ENCODE measurements around the gene ALG3.

- no peak for TF ChIP-seq GATA2 (IDR thresholded peaks at IDR 0.05; ENCODE audit: low read depth, low read length)
- TF ChIP-seq GATA3 (IDR thresholded peaks at IDR 0.05; ENCODE audit: low read depth, low read length) = no peak
Measured at GRCh38 chr3:184223946-184224345, 24.8 kb downstream of the ALG3 start.
